ENCODE results near the gene TMTC4.
"Not testable (repeated sequence)": the region's sequence is repeated elsewhere in the genome, so short reads cannot be mapped to it uniquely, and the experiment has no call there.

TMTC4 gene

DNA sequence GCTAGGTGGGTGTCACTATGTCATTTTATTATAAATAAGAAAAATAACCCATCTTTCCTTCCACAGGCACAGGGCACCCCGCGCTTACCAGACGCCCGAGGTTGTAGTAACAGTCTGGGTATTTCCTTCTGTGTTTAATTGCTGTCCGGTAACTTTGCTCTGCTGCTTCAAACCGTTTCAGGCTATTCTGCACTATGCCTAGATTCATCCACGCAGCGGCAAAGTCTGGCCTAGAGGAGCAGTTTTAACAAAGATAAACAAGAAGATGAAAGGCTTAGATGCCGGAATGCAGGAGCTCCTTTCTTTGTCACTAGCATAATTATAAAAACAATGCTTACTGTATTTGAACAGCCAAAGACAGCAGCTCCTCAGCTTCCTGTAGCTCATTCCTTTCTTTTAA is 49.1 kb downstream of the TMTC4 start:
- no peaks in the 10 kb centered on the region for H3K27me3 ChIP-seq
- H3K4me3 ChIP-seq (ENCODE audit: low read depth in 1 of 2, low read length in 1 of 2): no peak overlapping the region
- TF ChIP-seq, protein P1, sequence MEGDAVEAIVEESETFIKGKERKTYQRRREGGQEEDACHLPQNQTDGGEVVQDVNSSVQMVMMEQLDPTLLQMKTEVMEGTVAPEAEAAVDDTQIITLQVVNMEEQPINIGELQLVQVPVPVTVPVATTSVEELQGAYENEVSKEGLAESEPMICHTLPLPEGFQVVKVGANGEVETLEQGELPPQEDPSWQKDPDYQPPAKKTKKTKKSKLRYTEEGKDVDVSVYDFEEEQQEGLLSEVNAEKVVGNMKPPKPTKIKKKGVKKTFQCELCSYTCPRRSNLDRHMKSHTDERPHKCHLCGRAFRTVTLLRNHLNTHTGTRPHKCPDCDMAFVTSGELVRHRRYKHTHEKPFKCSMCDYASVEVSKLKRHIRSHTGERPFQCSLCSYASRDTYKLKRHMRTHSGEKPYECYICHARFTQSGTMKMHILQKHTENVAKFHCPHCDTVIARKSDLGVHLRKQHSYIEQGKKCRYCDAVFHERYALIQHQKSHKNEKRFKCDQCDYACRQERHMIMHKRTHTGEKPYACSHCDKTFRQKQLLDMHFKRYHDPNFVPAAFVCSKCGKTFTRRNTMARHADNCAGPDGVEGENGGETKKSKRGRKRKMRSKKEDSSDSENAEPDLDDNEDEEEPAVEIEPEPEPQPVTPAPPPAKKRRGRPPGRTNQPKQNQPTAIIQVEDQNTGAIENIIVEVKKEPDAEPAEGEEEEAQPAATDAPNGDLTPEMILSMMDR (IDR thresholded peaks at IDR 0.05): no peak
- H3K36me3 ChIP-seq: no peaks in the 10 kb centered on the region
- H3K4me1 ChIP-seq (ENCODE audit: control insufficient read depth in 1 of 2, insufficient read depth in 1 of 2, low read depth in 1 of 2, low read length in 1 of 2): no peaks in the 10 kb centered on the region
- H3K9me3 ChIP-seq: no peaks in the 10 kb centered on the region
- H3K27ac ChIP-seq: no peak overlapping the region

GRCh38 chr13:100620792-100621191 is 53.8 kb downstream of the TMTC4 start:
- no peaks in the 10 kb centered on the region for H3K9me3 ChIP-seq
- H3K27ac ChIP-seq: no peak overlapping the region
- no peaks in the 10 kb centered on the region for H3K27me3 ChIP-seq
- H3K36me3 ChIP-seq: no peaks in the 10 kb centered on the region
- TF ChIP-seq, protein P1 (IDR thresholded peaks at IDR 0.05): no peak
- no peak overlapping the region for H3K4me3 ChIP-seq (ENCODE audit: low read depth in 1 of 2, low read length in 1 of 2)
- H3K4me1 ChIP-seq (ENCODE audit: control insufficient read depth in 1 of 2, insufficient read depth in 1 of 2, low read depth in 1 of 2, low read length in 1 of 2): no peaks in the 10 kb centered on the region

DNA sequence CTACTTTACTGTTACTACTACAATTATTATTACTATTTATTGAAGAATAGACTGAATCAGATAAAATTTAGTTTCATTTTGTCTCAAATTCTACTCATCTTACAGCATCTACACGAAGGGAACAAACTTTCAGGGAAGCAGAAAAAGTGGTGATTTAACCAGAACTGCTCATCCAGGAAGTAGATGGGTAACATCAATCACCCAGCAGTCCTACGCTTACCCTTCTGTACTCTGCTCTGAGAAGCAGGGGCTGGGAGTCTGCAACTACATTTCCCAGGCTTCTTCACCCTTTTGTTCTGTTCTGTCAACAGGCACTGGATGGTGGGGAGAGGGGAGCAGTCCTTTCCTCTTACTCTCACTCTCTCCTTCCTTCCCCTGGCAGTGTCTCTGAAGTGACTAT is 54.7 kb downstream of the TMTC4 start:
- H3K4me1 ChIP-seq (ENCODE audit: control insufficient read depth in 1 of 2, insufficient read depth in 1 of 2, low read depth in 1 of 2, low read length in 1 of 2): no peaks in the 10 kb centered on the region
- no peak overlapping the region for H3K4me3 ChIP-seq (ENCODE audit: low read depth in 1 of 2, low read length in 1 of 2)
- TF ChIP-seq, protein P1 (IDR thresholded peaks at IDR 0.05): no peak
- no peaks in the 10 kb centered on the region for H3K27me3 ChIP-seq
- no peak overlapping the region for H3K27ac ChIP-seq
- no peaks in the 10 kb centered on the region for H3K36me3 ChIP-seq
- no peaks in the 10 kb centered on the region for H3K9me3 ChIP-seq

DNA sequence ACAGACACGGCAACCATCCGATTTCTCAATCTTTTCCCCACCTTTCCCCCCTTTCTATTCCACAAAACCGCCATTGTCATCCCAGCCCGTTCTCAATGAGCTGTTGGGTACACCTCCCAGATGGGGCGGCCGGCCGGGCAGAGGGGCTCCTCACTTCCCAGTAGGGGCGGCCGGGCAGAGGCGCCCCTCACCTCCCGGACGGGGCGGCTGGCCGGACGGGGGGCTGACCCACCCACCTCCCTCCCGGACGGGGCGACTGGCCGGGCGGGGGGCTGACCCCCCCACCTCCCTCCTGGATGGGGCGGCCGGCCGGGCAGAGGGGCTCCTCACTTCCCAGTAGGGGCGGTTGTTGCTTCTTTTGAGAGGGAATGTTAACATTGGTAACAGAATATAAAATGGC is 55.7 kb downstream of the TMTC4 start:
- not testable (repeated sequence) for H3K36me3 ChIP-seq

DNA sequence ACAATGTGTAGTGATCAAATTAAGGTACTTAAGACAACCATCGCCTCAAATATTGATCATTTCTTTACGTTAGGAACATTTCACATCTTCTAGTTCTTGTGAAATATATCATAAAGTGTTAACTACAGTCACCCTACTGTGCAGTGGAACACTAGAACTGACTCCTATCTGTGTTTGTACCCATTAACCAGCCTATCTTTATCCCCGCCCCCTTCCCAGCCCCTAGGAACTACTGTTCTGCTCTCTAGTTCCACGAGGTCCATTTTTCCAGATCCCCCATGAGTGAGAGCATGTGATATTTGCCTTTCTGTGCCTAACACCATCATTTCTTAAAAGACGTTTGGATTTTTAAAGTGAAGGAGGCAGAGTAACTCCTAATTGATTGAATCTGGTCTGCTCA is 61.6 kb downstream of the TMTC4 start:
- H3K36me3 ChIP-seq: no peaks in the 10 kb centered on the region
- no peaks in the 10 kb centered on the region for H3K9me3 ChIP-seq
- no peaks in the 10 kb centered on the region for H3K27me3 ChIP-seq
- no peak overlapping the region for H3K27ac ChIP-seq
- TF ChIP-seq, protein P1 (IDR thresholded peaks at IDR 0.05): no peak
- peaks cover 7 to 10% of the 10 kb centered on the region in 2 experiments for H3K4me1 ChIP-seq (ENCODE audit: control insufficient read depth in 1 of 2, insufficient read depth in 1 of 2, low read depth in 1 of 2, low read length in 1 of 2)
- no peak overlapping the region for H3K4me3 ChIP-seq (ENCODE audit: low read depth in 1 of 2, low read length in 1 of 2)

More for the DNA sequence above, 55.7 kb downstream of the TMTC4 start:
- not testable (repeated sequence) for H3K9me3 ChIP-seq; H3K4me1 ChIP-seq (ENCODE audit: control insufficient read depth in 1 of 2, insufficient read depth in 1 of 2, low read depth in 1 of 2, low read length in 1 of 2); H3K27ac ChIP-seq; H3K27me3 ChIP-seq; H3K4me3 ChIP-seq (ENCODE audit: low read depth in 1 of 2, low read length in 1 of 2)

DNA sequence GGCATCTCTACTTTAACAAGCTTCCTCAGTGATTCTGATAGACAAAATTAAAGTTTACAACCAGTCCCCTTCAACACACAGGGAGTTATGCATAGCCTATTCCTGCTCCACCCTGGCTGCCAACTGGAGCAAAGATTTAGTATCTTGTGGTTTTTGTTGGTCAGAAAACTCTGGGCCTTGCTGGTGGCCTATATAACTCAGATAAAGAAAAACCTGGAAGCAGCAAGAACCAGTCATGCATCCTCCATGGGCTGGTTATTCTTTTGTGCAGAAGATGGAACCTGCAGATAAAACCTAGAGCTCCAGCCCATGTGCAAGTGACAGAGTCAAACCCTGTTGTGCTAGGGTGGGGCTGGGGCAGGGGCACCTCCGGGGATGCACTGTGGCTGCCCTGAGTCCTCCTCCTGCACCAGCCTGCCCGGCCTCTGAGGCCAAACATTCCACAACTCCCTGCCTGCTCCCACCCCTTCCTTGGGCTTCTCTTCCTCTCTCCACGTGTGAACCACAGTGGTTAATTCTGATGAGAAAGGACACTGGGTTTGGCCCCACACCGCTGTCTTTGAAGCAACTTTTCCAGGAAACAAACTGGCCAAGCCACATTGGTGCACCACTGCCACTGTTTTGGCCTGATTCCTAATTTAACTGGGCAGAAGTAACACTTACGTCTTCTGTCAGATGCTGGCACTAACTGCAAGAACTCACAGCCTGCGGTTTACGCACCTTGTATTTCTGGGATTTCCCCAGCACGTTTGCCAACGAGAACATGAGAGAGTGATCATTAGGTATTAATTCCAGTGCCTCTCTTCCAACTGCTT is 62.7 kb downstream of the TMTC4 start:
- Histone ChIP-seq H3K36me3 (no peaks in the 10 kb centered on the region), H3K4me1 (ENCODE audit: control insufficient read depth in 1 of 2, insufficient read depth in 1 of 2, low read depth in 1 of 2, low read length in 1 of 2) (peaks cover 7 to 10% of the 10 kb centered on the region in 2 experiments), H3K27ac (no peak overlapping the region)

More for the DNA sequence above, 62.7 kb downstream of the TMTC4 start:
- H3K27me3 ChIP-seq: no peaks in the 10 kb centered on the region
- H3K9me3 ChIP-seq: no peaks in the 10 kb centered on the region
- TF ChIP-seq, protein P1 (IDR thresholded peaks at IDR 0.05): no peak
- H3K4me3 ChIP-seq (ENCODE audit: low read depth in 1 of 2, low read length in 1 of 2): no peak overlapping the region
